Nephron progenitor cell (in vitro differentiated cells): ENCODE measurements around the gene PYGL.

Source experiments
- DNase-seq: peaks from one replicate; pipeline ENCODE4 v3.0.0; 2021
- H3K27ac Mint-ChIP-seq: 2 replicates; pipeline ENCODE4 v1.8.0; 2021; ENCODE audit warnings: mild to moderate bottlenecking, moderate library complexity, mixed read lengths
- H3K27me3 Mint-ChIP-seq: 2 replicates; pipeline ENCODE4 v1.8.0; 2021; ENCODE audit warnings: mild to moderate bottlenecking, low read depth, mixed read lengths; ENCODE audit not compliant: poor library complexity
- H3K36me3 Mint-ChIP-seq: 2 replicates; pipeline ENCODE4 v1.8.0; 2021; ENCODE audit warnings: low read depth, mixed read lengths
- H3K4me1 Mint-ChIP-seq: 2 replicates; pipeline ENCODE4 v1.8.0; 2021; ENCODE audit warnings: mixed read lengths
- H3K4me3 Mint-ChIP-seq: 2 replicates; pipeline ENCODE4 v1.8.0; 2021; ENCODE audit warnings: mild to moderate bottlenecking, moderate library complexity, mixed read lengths
- H3K9me3 Mint-ChIP-seq: 2 replicates; pipeline ENCODE4 v1.8.0; 2021; ENCODE audit warnings: mild to moderate bottlenecking, moderate library complexity, mixed read lengths
- CTCF ChIP-seq: fragments of 200-600 bp; sonication (generic); IDR thresholded peaks from 2 replicates; pipeline ENCODE4 v1.5.0; 2021; ENCODE audit warnings: antibody characterized with exemption

Gene PYGL

DNA sequence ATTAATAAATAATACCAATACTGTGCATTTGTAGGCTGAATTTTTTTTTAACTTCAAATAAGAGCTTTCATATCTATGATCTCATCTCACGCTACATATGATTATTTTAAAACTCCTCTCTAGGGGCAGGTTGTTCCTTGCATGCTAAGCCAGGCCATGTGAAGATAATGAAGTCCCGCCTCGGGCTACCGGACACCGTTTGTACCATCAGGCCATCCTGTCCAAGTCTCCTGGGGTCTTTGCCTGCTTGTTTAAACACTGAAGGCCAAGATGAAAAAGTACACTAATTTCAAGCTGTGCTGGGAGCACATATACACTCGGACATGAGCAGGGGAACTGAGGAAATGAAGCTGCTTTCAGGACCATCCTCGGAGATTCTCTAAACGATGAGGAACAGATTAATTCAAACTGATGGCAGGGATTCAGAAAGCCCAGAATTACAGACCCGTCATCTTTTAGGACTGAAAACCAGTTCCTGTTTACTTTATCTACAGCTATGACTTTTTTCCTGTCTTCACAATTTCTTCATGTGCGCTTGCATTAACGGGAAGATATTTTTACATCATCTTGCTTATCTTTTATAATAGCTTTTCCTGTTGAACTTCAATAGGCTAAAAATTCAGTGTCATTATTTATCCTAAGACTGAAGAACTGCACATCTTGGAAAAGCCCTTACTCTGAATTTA, 78.7 kb downstream of the PYGL start:
- no peak for TF ChIP-seq CTCF
- no peak for DNase-seq
- no peaks in the 10 kb centered on the region for H3K36me3 Mint-ChIP-seq
- peaks cover 6% of the 10 kb centered on the region for H3K27me3 Mint-ChIP-seq
- no peaks in the 10 kb centered on the region for H3K9me3 Mint-ChIP-seq
- peaks cover 34% of the 10 kb centered on the region for H3K4me1 Mint-ChIP-seq
- H3K27ac Mint-ChIP-seq: no peak overlapping the region
- no peak overlapping the region for H3K4me3 Mint-ChIP-seq

DNA sequence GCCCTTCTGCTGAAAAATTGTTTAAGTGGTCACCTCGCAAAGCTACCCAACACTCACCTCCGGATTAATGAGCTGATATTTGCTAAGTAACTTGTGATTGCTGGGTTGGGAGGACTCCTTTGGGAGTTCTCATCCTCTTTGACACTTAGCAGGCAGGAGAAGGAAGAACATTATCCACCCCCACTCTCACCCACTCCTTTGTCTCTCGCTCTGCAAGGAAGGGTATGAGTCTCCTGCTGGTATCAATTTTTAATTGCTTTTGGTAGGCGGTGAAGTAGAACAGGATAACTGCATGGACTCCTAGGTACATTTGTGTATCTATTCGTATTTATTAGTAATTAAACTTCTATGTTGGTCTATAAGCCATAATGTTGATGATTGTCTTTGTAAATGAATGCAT, 79.3 kb downstream of the PYGL start:
- no peak overlapping the region for H3K27ac Mint-ChIP-seq
- TF ChIP-seq CTCF: no peak
- no peaks in the 10 kb centered on the region for H3K9me3 Mint-ChIP-seq
- H3K27me3 Mint-ChIP-seq: peaks cover 3% of the 10 kb centered on the region
- peaks cover 39% of the 10 kb centered on the region for H3K4me1 Mint-ChIP-seq
- H3K4me3 Mint-ChIP-seq: no peak overlapping the region
- DNase-seq: no peak
- no peaks in the 10 kb centered on the region for H3K36me3 Mint-ChIP-seq

GRCh38 chr14:50864237-50864636, 80.0 kb downstream of the PYGL start:
- H3K36me3 Mint-ChIP-seq: no peaks in the 10 kb centered on the region
- H3K4me1 Mint-ChIP-seq: peaks cover 47% of the 10 kb centered on the region
- H3K27me3 Mint-ChIP-seq: peaks cover 3% of the 10 kb centered on the region
- no peak overlapping the region for H3K27ac Mint-ChIP-seq
- no peak for TF ChIP-seq CTCF
- H3K9me3 Mint-ChIP-seq: no peaks in the 10 kb centered on the region
- no peak overlapping the region for H3K4me3 Mint-ChIP-seq
- DNase-seq: no peak

- Mint-ChIP-seq H3K27me3 (no peaks in the 10 kb centered on the region), H3K36me3 (no peaks in the 10 kb centered on the region), H3K9me3 (no peaks in the 10 kb centered on the region), H3K27ac (no peak overlapping the region), H3K4me3 (no peak overlapping the region), H3K4me1 (peaks cover 58% of the 10 kb centered on the region)
- DNase-seq: no peak
- no peak for TF ChIP-seq CTCF
Observed at GRCh38 chr14:50862036-50862570, 82.2 kb downstream of the PYGL start.

DNA sequence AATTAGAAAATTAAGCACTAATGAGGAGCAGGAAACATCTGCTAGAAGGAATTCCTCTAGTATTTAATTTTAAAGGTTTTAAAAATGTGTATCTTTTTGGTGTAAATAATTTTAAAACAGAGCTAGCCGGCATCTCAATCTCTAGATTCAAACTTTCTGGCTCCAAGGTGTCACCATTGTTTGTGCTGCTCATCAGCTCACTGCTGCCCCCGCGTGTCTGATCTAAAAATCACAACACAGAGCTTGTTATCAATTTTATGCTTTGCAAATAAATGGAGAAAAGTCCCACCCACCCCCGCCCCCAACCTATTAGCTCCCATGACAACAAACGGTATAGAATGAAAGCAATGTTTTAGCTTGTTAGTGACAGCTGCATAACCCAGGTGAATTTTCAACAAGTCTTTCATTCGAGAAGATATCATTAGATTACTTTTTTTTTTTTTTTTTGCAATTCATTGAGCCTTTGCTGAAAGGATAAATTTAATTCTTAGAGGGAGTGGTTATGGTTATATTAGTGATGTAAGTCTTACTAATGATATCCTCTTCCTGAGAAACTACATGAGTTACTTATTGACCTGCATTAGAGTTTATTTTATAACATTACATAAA, 83.7 kb downstream of the PYGL start:
- Mint-ChIP-seq H3K9me3 (no peaks in the 10 kb centered on the region), H3K36me3 (no peaks in the 10 kb centered on the region), H3K4me1 (peaks cover 57% of the 10 kb centered on the region), H3K27me3 (peaks cover 4% of the 10 kb centered on the region), H3K4me3 (peak overlapping the region; percentile 67), H3K27ac (peak overlapping the region; percentile 96)
- peak; percentile 92 for DNase-seq
- peak; percentile 77 for TF ChIP-seq CTCF

- no peak for DNase-seq
- Mint-ChIP-seq H3K36me3 (no peaks in the 10 kb centered on the region), H3K27me3 (peaks cover 4% of the 10 kb centered on the region), H3K4me1 (peaks cover 46% of the 10 kb centered on the region), H3K9me3 (no peaks in the 10 kb centered on the region), H3K27ac (peak overlapping the region; percentile 71), H3K4me3 (peak overlapping the region; percentile 38)
- no peak for TF ChIP-seq CTCF
Observed at GRCh38 chr14:50859296-50859624, 85.0 kb downstream of the PYGL start.
